Measurements from ENCODE around the gene FLOT1. TPM values are rescaled to one million over a fixed set of nuclear protein-coding genes. Genes with fewer than 3 reads are reported as not detected.

FLOT1 gene
- total and polyA plus RNA-seq, 9 of the 15 experiments (the other 6 are each of a cell fraction or from before 2014, with no cell fraction given) = 11.7 to 149 (median 118) TPM

DNA sequence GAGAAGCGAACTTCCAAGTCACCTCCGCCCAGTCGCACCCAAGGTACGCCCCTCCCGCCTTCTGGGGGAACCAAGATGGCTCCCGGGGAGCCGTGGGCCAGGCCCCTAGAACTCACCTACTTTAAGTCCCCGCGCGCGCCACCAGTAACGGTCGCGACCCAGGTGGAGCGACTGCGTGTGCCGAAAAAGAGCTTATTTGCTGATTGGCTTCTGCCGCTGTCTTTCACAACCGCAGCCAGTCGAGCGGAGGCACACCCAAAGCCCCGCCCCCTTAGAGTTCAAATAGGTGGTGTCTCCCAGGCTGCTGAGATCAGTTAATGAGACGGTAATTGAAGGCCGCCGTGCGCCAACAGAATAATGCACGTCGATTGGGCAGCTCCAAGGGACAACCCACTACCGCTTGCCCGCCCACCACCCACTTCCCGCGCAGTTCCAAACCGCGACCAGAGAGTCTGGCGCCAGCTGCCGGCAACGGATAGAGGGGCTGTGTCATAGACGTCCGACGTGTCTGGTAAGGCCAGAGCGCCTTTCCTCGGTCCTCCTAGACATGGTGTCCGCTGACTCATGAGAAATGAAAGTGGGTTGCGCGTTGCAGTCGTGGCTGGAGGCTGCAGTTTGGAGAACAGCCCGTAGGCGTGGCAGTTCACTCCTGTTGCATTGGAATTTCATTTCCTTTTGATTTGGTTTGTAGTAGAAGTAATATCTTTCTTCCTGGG, 25.2 kb downstream of the FLOT1 start, which contains the start of gene MDC1 (continued):
- TF ChIP-seq, protein P1, sequence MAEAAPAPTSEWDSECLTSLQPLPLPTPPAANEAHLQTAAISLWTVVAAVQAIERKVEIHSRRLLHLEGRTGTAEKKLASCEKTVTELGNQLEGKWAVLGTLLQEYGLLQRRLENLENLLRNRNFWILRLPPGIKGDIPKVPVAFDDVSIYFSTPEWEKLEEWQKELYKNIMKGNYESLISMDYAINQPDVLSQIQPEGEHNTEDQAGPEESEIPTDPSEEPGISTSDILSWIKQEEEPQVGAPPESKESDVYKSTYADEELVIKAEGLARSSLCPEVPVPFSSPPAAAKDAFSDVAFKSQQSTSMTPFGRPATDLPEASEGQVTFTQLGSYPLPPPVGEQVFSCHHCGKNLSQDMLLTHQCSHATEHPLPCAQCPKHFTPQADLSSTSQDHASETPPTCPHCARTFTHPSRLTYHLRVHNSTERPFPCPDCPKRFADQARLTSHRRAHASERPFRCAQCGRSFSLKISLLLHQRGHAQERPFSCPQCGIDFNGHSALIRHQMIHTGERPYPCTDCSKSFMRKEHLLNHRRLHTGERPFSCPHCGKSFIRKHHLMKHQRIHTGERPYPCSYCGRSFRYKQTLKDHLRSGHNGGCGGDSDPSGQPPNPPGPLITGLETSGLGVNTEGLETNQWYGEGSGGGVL (CRISPR knock-in tag; IDR thresholded peaks at IDR 0.05) = no peak
- TF ChIP-seq, protein P2, sequence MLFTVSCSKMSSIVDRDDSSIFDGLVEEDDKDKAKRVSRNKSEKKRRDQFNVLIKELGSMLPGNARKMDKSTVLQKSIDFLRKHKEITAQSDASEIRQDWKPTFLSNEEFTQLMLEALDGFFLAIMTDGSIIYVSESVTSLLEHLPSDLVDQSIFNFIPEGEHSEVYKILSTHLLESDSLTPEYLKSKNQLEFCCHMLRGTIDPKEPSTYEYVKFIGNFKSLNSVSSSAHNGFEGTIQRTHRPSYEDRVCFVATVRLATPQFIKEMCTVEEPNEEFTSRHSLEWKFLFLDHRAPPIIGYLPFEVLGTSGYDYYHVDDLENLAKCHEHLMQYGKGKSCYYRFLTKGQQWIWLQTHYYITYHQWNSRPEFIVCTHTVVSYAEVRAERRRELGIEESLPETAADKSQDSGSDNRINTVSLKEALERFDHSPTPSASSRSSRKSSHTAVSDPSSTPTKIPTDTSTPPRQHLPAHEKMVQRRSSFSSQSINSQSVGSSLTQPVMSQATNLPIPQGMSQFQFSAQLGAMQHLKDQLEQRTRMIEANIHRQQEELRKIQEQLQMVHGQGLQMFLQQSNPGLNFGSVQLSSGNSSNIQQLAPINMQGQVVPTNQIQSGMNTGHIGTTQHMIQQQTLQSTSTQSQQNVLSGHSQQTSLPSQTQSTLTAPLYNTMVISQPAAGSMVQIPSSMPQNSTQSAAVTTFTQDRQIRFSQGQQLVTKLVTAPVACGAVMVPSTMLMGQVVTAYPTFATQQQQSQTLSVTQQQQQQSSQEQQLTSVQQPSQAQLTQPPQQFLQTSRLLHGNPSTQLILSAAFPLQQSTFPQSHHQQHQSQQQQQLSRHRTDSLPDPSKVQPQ (CRISPR knock-in tag; IDR thresholded peaks at IDR 0.05; ENCODE audit: borderline replicate concordance) = no peak
- TF ChIP-seq CUX1 (CRISPR knock-in tag; IDR thresholded peaks at IDR 0.05) (no peak), ELF1 (tag; IDR thresholded peaks at IDR 0.05) (no peak), ESRRA (IDR thresholded peaks at IDR 0.05; ENCODE audit: borderline replicate concordance, low read depth) (peak; percentile 95; the same call in 1 of the 2 replicates), HDAC3 (IDR thresholded peaks at IDR 0.05; ENCODE audit: borderline replicate concordance, partially characterized antibody) (peak; percentile 73), CBX1 (IDR thresholded peaks at IDR 0.05; ENCODE audit: low read depth) (no peak), CSDE1 (IDR thresholded peaks at IDR 0.05) (peak in 1 of 2 experiments; percentile 62; a peak in 1 of 4 replicates), SMAD1 (IDR thresholded peaks at IDR 0.05; ENCODE audit: low read depth, low read length, partially characterized antibody) (peak; percentile 80), PCBP1 (IDR thresholded peaks at IDR 0.05; ENCODE audit: low read depth, low read length, poor library complexity, severe bottlenecking) (peak; percentile 55), CREBBP (IDR thresholded peaks at IDR 0.05; ENCODE audit: low read depth, low read length) (no peak), ZNF778 (CRISPR knock-in tag; IDR thresholded peaks at IDR 0.05) (no peak)
- TF ChIP-seq, protein P3, sequence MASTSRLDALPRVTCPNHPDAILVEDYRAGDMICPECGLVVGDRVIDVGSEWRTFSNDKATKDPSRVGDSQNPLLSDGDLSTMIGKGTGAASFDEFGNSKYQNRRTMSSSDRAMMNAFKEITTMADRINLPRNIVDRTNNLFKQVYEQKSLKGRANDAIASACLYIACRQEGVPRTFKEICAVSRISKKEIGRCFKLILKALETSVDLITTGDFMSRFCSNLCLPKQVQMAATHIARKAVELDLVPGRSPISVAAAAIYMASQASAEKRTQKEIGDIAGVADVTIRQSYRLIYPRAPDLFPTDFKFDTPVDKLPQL (IDR thresholded peaks at IDR 0.05; ENCODE audit: extremely low read depth, insufficient read length) = peak; percentile 77
- TF ChIP-seq, protein P4, sequence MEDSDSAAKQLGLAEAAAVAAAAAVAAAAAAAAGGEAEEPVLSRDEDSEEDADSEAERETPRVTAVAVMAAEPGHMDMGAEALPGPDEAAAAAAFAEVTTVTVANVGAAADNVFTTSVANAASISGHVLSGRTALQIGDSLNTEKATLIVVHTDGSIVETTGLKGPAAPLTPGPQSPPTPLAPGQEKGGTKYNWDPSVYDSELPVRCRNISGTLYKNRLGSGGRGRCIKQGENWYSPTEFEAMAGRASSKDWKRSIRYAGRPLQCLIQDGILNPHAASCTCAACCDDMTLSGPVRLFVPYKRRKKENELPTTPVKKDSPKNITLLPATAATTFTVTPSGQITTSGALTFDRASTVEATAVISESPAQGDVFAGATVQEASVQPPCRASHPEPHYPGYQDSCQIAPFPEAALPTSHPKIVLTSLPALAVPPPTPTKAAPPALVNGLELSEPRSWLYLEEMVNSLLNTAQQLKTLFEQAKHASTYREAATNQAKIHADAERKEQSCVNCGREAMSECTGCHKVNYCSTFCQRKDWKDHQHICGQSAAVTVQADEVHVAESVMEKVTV (CRISPR knock-in tag; IDR thresholded peaks at IDR 0.05) = no peak
